GM18498 (cell line): Measurements from ENCODE around the gene VPREB1.
"Not testable (repeated sequence)": the region's sequence is repeated elsewhere in the genome, so short reads cannot be mapped to it uniquely, and the experiment has no call there.

Experiments
- ATAC-seq: cut with Tn5 transposase; IDR thresholded peaks from one replicate; pipeline ENCODE4 v1.9.1; 2021; ENCODE audit warnings: mild to moderate bottlenecking, moderate library complexity; ENCODE audit not compliant: unreplicated experiment

VPREB1 gene

GRCh38 chr22:22245256-22245909 lies 797 bp downstream of the VPREB1 start:
- ATAC-seq: no peak

GRCh38 chr22:22245935-22246525 lies 1.4 kb downstream of the VPREB1 start:
- no peak for ATAC-seq

GRCh38 chr22:22246706-22247105 lies 2.1 kb downstream of the VPREB1 start:
- ATAC-seq: no peak

- no peak for ATAC-seq
Observed at GRCh38 chr22:22248878-22249277, 4.3 kb downstream of the VPREB1 start.

GRCh38 chr22:22250651-22251050 lies 6.1 kb downstream of the VPREB1 start:
- ATAC-seq: not testable (repeated sequence)

GRCh38 chr22:22256133-22256532 lies 11.5 kb downstream of the VPREB1 start:
- not testable (repeated sequence) for ATAC-seq

- not testable (repeated sequence) for ATAC-seq
Observed at GRCh38 chr22:22258597-22259415, 14.2 kb downstream of the VPREB1 start.

- ATAC-seq: not testable (repeated sequence)
Observed at GRCh38 chr22:22260169-22260568, 15.6 kb downstream of the VPREB1 start.

- not testable (repeated sequence) for ATAC-seq
Observed at GRCh38 chr22:22260586-22260985, 16.0 kb downstream of the VPREB1 start.

GRCh38 chr22:22262332-22263074 lies 17.9 kb downstream of the VPREB1 start:
- ATAC-seq: not testable (repeated sequence)

- ATAC-seq: not testable (repeated sequence)
Observed at GRCh38 chr22:22263823-22264222, 19.2 kb downstream of the VPREB1 start.

GRCh38 chr22:22270036-22270676 lies 25.6 kb downstream of the VPREB1 start:
- not testable (repeated sequence) for ATAC-seq

GRCh38 chr22:22277423-22277822 lies 32.8 kb downstream of the VPREB1 start:
- ATAC-seq: not testable (repeated sequence)

- ATAC-seq: not testable (repeated sequence)
Observed at GRCh38 chr22:22284962-22285756, 40.6 kb downstream of the VPREB1 start.

GRCh38 chr22:22286390-22287105 lies 42.0 kb downstream of the VPREB1 start:
- ATAC-seq: not testable (repeated sequence)

GRCh38 chr22:22287106-22287626 lies 42.6 kb downstream of the VPREB1 start:
- ATAC-seq: not testable (repeated sequence)

- not testable (repeated sequence) for ATAC-seq
Observed at GRCh38 chr22:22289666-22290065, 45.1 kb downstream of the VPREB1 start.

GRCh38 chr22:22291129-22291806 lies 46.7 kb downstream of the VPREB1 start:
- ATAC-seq: not testable (repeated sequence)
